Caco-2 (cell line): ENCODE data around the gene ESR2. TPM values are rescaled to one million over a fixed set of nuclear protein-coding genes. Genes with fewer than 3 reads are reported as not detected.

Experiments
- BruUV-seq: library from RNA; stranded (reverse); fragments of 400-500 nt; replicated peaks from 2 replicates; lab custom pipeline; 2021; lab: Mats Ljungman, UMichigan
- CTCF ChIA-PET: fragments of 300-600 bp; sonication (Branson Sonifier 250); formaldehyde crosslinking; loops from one replicate; lab custom pipeline; 2022; ENCODE audit warnings: antibody characterized with exemption; lab: Charles Lee
- POLR2A ChIA-PET: fragments of 300-600 bp; sonication (Branson Sonifier 250); formaldehyde crosslinking; loops from one replicate; lab custom pipeline; 2022; ENCODE audit warnings: antibody characterized with exemption; lab: Charles Lee
- DNase-seq, 2 experiments: peaks; one replicate each; pipeline versions ENCODE4 v3.0.0 to v3.0.0-alpha.2; 2020 to 2022
- H3K27me3 ChIP-seq: replicated peaks from 2 replicates; pipeline ENCODE4 v1.6.0; 2011; ENCODE audit warnings: low read length; ENCODE audit not compliant: control insufficient read depth, insufficient read depth
- H3K36me3 ChIP-seq: 2 replicates; pipeline ENCODE4 v1.5.1; 2011; ENCODE audit warnings: low read length; ENCODE audit not compliant: control insufficient read depth, insufficient read depth
- H3K4me1 ChIP-seq: fragments of 250-450 bp; sonication (Bioruptor Pico); 2 replicates; pipeline ENCODE4 v1.5.1; 2020; ENCODE audit warnings: mild to moderate bottlenecking
- H3K4me3 ChIP-seq: 2 replicates; pipeline ENCODE4 v1.5.1; 2011; ENCODE audit warnings: low read depth, mild to moderate bottlenecking, control low read depth, low read length
- H3K9me3 ChIP-seq: fragments of 250-450 bp; sonication (Bioruptor Pico); 2 replicates; pipeline ENCODE4 v1.5.1; 2020; ENCODE audit warnings: mild to moderate bottlenecking, moderate library complexity
- H3K27ac Mint-ChIP-seq: one replicate; pipeline ENCODE4 v1.8.0; 2022; ENCODE audit warnings: mixed read lengths; ENCODE audit not compliant: unreplicated experiment
- H3K27me3 Mint-ChIP-seq: one replicate; pipeline ENCODE4 v1.8.0; 2022; ENCODE audit warnings: mixed read lengths; ENCODE audit not compliant: insufficient read depth, unreplicated experiment
- H3K36me3 Mint-ChIP-seq: one replicate; pipeline ENCODE4 v1.8.0; 2022; ENCODE audit warnings: mild to moderate bottlenecking, mixed read lengths; ENCODE audit not compliant: insufficient read depth, unreplicated experiment
- H3K4me1 Mint-ChIP-seq: one replicate; pipeline ENCODE4 v1.8.0; 2022; ENCODE audit warnings: low read depth, mixed read lengths; ENCODE audit not compliant: unreplicated experiment
- H3K4me3 Mint-ChIP-seq: one replicate; pipeline ENCODE4 v1.8.0; 2022; ENCODE audit warnings: mild to moderate bottlenecking, moderate library complexity, mixed read lengths; ENCODE audit not compliant: unreplicated experiment
- H3K9me3 Mint-ChIP-seq: one replicate; pipeline ENCODE4 v1.8.0; 2022; ENCODE audit warnings: mixed read lengths; ENCODE audit not compliant: unreplicated experiment
- CTCF ChIP-seq, 2 experiments: fragments of 200-600 bp in 1 of 2; IDR thresholded peaks; 1 replicate in 1 of 2; 2 replicates in 1 of 2; pipeline versions ENCODE4 v1.5.1 to v1.8.0; 2011 to 2022; ENCODE audit warnings: antibody characterized with exemption in 1 of 2, control low read depth in 1 of 2, inconsistent platforms in 1 of 2, low read depth in 1 of 2, low read length in 1 of 2, mild to moderate bottlenecking in 1 of 2, moderate library complexity in 1 of 2; ENCODE audit not compliant: insufficient read depth in 1 of 2, severe bottlenecking in 1 of 2, unreplicated experiment in 1 of 2
- intact Hi-C: fragments of 100-400 bp; cut with micrococcal nuclease; formaldehyde crosslinking; loops from one replicate; pipeline ENCODE4 v1.10.0; 2022; ENCODE audit not compliant: unreplicated experiment
- total RNA-seq: library from RNA; stranded (reverse); gene quantifications from 2 replicates; pipeline ENCODE4 v1.2.3, GENCODE V29; 2022

Gene ESR2
- total RNA-seq, 1 experiment from 2014 or later, result 0.23 TPM

GRCh38 chr14:64187331-64187730 is 106.8 kb downstream of the ESR2 start:
- H3K4me3 Mint-ChIP-seq, result no peak overlapping the region
- H3K27ac Mint-ChIP-seq, result no peak overlapping the region
- intact Hi-C loops, result no loop called here
- no peak for DNase-seq
- H3K36me3 ChIP-seq, result no peaks in the 10 kb centered on the region; the same call in 1 of the 2 replicates
- H3K36me3 Mint-ChIP-seq, result peaks cover 13% of the 10 kb centered on the region
- no peaks in the 10 kb centered on the region for H3K27me3 ChIP-seq
- H3K9me3 ChIP-seq, result no peaks in the 10 kb centered on the region
- POLR2A ChIA-PET, result no interaction called here
- CTCF ChIA-PET, result no interaction called here
- H3K27me3 Mint-ChIP-seq, result no peaks in the 10 kb centered on the region
- peaks cover 3% of the 10 kb centered on the region; the same call in 1 of the 2 replicates for H3K4me1 ChIP-seq
- no peaks in the 10 kb centered on the region for H3K4me1 Mint-ChIP-seq
- no TSS peak for BruUV-seq
- H3K4me3 ChIP-seq, result no peak overlapping the region
- no peak for TF ChIP-seq CTCF (IDR thresholded peaks at IDR 0.05; ENCODE audit: insufficient read depth in 1 of 2, low read depth in 1 of 2, low read length in 1 of 2, severe bottlenecking in 1 of 2, unreplicated experiment in 1 of 2)
- H3K9me3 Mint-ChIP-seq, result no peaks in the 10 kb centered on the region

GRCh38 chr14:64186231-64187129 is 107.7 kb downstream of the ESR2 start:
- ChIA-PET CTCF (no interaction called here), POLR2A (no interaction called here)
- Mint-ChIP-seq H3K27ac (no peak overlapping the region), H3K9me3 (no peaks in the 10 kb centered on the region), H3K36me3 (peaks cover 5% of the 10 kb centered on the region), H3K4me3 (no peak overlapping the region), H3K4me1 (no peaks in the 10 kb centered on the region), H3K27me3 (no peaks in the 10 kb centered on the region)
- Histone ChIP-seq H3K27me3 (no peaks in the 10 kb centered on the region), H3K4me1 (no peaks in the 10 kb centered on the region), H3K9me3 (no peaks in the 10 kb centered on the region), H3K4me3 (no peak overlapping the region), H3K36me3 (no peaks in the 10 kb centered on the region; the same call in 1 of the 2 replicates)
- intact Hi-C loops, result no loop called here
- no TSS peak for BruUV-seq
- no peak for TF ChIP-seq CTCF (IDR thresholded peaks at IDR 0.05; ENCODE audit: insufficient read depth in 1 of 2, low read depth in 1 of 2, low read length in 1 of 2, severe bottlenecking in 1 of 2, unreplicated experiment in 1 of 2)
- no peak for DNase-seq

- POLR2A ChIA-PET, result no interaction called here
- Mint-ChIP-seq H3K27me3 (no peaks in the 10 kb centered on the region), H3K36me3 (no peaks in the 10 kb centered on the region), H3K4me3 (no peak overlapping the region), H3K9me3 (no peaks in the 10 kb centered on the region), H3K4me1 (no peaks in the 10 kb centered on the region), H3K27ac (no peak overlapping the region)
- no peak for DNase-seq
- no peak for TF ChIP-seq CTCF (IDR thresholded peaks at IDR 0.05; ENCODE audit: insufficient read depth in 1 of 2, low read depth in 1 of 2, low read length in 1 of 2, severe bottlenecking in 1 of 2, unreplicated experiment in 1 of 2)
- Histone ChIP-seq H3K36me3 (no peaks in the 10 kb centered on the region), H3K4me3 (no peak overlapping the region), H3K9me3 (no peaks in the 10 kb centered on the region), H3K27me3 (no peaks in the 10 kb centered on the region), H3K4me1 (no peaks in the 10 kb centered on the region)
- intact Hi-C loops, result no loop called here
- BruUV-seq, result no TSS peak
- CTCF ChIA-PET, result no interaction called here
Observed at GRCh38 chr14:64185184-64185583, 109.0 kb downstream of the ESR2 start.
